Cerebellar cortex (tissue), 1 donor: Measurements from ENCODE around the gene BOK.

ENCODE experiments used
- DNase-seq: peaks from one replicate; pipeline ENCODE4 v3.0.0-alpha.2; 2015; ENCODE audit warnings: low spot score

BOK gene

DNA sequence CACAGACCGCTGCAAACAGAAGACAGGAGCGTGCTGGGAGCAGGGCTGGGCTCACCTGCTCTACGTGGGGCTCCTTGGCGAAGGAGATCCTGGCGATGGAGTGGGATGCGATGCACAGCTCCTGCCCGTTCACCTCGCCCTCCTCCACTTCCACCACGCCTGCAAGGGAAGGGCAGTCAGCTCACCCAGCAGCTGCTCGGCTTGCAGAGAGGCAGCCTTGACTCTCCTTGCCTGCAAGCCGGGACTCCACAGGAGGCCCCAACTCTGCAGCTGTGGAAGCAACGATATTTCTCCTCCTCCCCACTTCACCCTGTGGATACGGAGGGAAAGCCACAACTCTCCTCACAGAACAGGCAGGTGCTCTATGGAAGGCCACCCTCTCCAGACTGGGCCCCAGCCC, 43.3 kb downstream of the BOK start:
- DNase-seq, result no peak

DNA sequence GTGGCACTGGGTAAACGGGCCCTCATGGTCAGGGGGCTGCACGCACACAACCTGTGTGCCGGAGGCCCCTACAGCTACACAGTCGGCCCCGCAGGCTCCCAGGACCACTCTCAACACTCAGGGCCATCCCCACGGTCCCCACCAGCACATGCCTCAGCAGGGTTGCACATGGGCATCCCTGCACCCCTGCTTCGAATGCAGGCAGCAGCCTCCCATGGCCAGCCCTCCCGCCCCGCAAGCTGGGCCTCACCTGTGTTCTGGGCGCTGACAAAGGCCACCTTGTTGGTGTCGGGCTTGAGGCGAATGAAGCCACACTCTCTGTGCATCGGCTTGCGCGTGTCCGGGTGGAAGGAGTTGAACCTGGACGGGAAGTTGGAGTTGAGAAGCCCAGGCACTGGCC, 44.2 kb downstream of the BOK start:
- no peak for DNase-seq

DNA sequence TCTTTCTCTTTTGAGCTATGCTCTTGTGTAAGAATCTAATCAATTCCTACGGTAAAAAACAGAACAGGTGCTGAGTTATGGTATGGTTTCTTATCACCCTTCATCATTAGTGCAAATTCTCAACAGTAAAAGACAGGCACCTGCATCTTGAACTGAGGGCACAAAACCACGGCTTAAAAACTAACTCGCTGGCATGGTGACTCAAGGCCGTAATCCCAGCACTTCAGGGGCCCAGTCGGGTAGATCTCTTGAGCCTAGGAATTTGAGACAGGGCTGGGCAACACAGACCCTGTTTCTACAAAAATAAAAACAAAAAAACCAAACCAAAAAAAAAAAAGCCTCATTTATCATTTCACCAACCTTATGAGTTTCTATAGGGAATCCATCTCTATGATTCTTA, 45.1 kb downstream of the BOK start:
- no peak for DNase-seq

DNA sequence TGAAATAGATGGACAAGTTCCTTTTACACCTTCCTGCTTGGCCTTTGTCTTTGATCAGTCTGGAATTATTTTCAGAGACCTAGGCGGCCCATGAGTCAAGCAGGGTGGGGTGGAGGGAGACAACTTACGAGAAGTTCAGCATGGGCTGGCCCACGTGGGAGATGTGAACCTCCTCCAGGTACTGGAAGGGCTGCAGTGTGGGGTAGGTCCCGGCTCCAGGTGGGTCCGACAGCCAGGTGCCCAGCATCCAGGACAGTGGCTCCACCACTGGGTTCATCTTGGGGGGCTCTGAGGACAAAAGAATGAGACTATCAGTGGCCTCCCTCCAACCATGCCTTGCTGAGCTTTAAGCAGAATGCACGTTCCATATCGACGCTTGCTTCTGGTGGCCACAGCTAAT, 47.6 kb downstream of the BOK start:
- no peak for DNase-seq

DNA sequence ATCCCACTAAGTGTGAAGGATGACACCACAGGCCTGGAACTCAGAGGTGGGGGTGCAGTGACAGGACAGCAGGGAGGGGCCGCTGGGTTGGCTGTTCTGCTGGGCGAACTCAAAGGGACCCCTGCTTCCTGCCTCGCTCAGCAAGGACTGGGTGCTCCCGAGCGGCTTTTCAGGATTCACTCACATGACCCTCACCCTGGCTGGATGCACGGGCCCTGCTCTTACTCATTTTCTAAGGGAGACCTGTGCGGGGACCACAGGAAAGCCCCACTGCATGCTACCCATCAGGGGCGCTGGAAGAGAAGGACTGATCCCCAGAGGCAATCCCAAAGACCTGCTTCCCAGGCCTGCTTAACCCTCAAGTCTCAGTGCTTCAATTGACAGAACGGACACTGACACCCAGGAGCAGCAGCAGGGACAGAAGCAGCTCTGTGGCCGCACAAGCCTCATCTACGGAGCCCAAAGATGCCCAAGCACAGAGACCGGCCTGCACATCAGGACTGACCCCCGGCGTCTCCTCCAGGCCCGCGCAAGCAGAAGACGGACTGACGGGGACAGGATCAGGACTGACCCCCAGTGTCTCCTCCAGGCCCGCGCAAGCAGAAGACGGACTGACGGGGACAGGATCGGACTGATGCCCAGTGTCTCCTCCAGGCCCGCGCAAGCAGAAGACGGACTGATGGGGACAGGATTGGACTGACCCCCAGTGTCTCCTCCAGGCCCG, 48.8 kb downstream of the BOK start:
- no peak for DNase-seq

DNA sequence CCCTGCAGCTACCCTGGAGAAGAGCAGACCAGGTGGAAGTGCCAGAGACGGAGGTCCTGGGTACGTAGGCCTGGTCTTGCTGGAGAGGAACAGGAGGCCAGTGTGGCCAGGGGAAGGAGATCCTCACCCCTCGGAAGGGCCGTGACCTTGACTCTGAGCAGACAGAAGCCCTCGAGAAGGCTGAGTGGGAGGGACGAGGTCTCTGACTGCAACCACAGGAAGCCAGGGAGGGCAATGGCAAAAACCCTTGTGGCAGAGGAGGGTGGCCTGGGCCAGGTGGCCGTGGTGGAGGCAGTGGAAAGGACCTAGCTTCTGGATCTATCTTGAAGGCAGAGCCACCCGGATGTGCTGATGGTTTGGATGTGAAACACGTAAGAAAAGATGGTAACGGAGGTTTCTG, 50.3 kb downstream of the BOK start:
- no peak for DNase-seq

DNA sequence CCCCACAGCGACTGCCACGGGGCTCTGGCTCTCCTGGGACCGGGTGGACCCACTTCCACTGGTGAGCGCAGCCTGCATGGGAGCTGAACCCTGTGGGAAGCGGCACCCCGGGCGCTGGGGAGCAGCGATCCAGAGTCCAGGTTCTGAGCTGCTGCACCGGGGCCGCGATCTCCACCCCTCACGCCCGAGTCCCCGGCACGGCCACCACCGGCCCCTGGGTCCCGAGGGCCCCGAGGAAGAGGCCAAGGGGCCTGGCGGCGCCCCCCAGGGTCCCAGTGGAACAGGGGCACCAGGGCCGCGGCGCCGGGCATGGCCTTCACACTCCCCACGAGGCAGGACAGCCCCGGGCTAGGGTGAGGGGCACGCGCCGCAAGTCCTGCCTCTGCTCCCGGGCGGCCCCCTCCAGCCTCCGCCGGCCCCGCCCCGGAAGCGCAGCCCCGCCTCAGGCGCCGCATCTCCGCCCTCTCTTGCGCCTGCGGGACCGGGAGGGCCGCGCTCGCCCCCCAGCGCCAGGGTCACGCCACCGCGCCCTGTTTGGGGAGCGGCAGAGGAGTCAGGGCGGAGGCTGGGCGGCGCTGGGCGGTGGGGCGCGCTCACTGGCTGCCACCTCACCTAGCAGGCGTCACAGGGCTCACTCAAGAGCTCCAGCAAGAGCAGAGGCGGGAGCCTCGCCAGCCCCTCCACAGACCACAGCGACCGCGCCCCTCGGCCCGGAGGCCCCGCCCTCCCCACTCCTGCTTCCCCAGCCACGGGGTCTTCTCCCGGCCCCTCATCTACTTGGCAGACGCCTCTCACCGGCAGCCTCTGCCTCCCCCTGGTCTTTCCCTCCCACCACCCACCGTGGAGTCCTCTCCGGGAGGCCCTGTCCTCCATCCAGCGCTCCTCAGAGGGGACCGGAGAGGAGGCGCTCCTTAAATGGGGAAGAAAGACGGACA, 51.6 kb downstream of the BOK start:
- DNase-seq, result peak; percentile 57

DNA sequence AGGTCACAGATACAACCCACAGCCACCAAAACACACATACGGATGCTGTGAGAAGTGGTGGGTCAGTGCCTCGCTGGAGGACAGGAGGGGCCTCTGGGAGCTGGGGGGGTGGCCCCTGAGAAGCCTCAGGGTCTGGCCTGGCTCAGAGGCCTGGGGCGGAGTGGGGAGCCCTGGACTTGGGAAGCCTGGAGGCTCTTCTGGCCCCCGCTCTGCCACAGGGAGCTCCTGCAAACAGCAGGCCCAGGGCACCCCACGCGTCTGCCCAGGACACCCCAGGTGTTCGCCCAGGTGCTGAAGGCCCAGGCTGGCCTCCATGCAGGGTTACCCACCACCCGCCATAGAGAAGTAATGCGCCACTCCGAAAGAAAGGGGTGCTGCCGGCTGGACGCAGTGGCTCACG, 52.5 kb downstream of the BOK start:
- DNase-seq, result no peak

DNA sequence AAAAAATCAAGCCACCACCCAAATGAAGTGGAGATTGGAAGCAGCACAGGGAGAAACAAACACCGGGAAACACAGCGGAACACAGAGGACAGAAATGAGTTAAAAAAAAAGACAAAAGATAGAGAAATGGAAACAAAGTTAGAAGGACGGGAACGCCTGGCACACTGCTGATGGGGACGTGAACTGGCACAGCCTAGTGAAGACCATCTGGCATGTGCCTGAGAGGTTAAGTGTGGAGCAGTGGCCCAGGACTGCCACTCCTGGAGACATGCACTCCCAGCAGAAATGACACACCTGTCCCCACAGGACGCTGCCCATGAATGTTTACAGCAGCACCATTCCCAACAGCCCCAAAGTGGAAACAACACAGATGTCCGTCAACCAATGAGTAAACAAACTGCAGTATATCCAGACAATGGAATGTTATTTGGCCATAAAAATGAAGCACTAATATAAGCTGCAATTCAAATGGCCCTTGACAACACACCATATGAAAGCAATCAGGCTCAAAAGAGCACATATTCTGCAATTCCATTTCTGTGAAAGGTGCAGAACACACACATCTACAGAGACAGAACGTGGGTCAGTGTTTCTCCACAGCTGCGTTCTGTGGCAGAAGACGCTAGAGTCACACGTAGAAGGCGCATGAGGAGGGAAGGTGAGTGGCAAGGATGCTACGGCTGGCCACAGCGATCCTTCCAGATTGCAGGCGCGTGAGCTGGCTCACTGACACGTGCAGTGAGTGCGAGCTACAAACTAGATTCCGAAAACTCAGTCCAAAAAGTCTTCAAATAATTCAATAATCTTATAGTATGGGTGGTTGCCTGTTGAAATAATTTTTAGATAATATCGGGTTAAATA, 53.8 kb downstream of the BOK start:
- peak; percentile 39 for DNase-seq

DNA sequence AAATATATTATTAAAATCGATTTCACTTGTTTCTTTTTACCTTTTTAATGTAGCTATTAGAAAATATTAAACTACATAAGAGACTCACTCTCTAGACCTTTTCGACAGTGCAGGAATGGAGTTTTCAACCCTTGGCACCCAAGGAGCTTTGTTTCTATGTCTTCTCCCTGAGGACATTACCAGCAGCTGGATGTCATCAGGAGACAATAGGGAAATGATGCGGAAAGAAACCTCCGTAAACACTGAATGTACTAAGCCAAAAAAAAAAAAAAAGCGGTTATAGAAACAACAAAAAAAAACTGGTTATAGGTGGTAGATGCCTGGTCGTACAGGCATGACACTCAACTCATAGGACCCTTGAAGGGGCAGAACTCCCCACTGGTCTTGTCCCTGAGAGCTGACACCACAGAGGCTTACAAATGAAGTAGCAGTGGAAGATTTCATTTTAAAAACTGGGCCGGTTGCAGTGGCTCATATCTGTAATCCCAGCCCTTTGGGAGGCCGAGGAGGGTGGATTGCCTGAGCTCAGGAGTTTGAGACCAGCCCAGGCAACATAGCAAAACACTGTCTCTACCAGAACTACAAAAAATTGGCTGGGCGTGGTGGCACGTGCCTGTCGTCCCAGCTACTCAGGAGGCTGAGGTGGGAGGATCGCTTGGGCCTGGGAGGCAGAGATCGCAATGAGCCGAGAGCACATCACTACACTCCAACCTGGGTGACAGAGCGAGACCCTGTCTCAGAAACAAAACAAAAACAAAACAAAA, 54.7 kb downstream of the BOK start:
- DNase-seq, result no peak

DNA sequence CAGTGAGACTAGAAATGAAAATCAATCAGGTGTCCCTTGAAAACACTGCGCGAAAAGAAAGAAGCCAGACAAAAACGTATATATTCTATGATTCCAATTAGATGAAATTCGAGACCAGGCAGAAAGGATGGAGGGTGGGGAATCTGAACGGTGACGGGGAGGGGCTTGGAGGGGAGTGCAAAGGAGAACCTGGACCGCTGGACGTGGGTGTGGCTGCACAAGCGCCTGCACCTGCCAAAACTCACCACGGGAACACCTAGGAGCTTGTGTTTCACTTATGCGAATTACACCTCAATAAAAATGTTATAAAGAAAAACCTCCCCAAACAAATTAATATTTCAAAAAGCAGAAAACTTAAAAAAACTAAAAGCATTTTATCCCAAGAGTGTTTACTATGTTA, 56.5 kb downstream of the BOK start:
- DNase-seq, result no peak

DNA sequence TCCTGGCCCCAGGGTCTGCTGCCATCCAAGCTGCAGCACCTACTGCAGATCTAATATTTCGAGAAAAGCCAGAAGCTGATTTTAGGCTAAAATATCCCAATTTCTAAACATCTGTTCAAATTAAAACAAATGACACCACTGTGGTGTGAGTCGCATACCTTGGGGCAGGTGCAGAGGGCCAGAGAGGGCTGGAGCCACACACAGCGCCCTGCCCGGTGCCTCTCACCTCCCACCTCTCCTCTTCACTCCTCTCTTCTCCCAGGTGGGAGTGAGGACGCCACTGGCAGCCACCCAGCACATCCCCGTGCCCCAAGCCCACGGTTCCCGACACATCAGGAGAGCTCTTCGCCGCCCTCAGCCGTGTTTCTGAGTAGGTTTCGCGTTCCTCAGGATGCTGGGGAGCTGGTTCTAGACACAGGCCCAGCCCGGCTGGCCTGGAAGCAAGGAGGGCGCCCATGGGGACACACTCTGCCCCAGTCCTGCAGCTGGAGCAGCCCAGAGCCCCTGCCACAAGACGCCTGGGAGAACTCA, 57.0 kb downstream of the BOK start:
- DNase-seq, result no peak

DNA sequence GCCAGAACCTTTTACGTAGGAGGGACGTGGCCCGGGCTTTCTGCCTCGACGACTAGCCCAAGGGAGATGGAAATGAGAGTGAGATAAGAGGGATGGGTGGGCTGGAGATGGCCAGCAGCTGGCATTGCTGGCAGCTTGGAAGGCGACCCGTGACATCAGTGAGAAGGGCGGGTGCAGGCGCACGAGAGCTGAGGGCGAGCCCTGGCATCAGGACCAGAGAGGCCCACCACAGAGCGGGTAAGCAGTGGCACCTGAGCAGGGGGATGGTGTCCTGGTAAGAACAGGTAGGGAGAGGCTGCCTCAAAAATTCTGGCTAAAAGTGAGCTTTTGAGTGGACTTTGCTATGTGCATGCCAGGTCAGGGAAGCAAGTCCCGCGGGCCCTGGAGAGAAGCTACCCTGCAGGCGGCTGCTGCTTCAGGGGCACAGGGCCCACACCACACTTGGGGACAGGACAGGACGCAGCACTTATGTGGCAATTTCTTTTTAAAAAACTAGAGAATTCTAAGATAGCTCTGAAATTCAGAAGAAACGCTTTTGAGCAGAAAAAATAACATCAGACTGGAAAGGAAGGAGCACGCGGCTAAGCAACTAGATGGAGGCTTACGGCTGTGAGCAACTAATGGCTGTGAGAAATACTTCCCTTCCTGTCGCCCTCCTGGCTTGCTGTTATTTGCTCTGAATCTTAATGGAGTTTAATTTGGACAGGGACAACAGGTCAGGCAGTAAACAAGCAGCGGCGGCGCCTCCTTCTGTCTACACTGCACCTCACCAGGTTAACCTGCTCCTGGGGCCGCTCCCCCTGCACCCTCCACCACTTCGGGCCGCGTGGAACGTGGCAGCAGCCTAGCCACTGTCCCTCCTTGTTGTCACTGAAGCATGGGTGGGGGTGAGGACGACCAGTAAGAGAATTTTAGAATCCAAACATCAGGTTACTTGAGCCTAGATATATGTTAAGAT, 57.9 kb downstream of the BOK start:
- no peak for DNase-seq

DNA sequence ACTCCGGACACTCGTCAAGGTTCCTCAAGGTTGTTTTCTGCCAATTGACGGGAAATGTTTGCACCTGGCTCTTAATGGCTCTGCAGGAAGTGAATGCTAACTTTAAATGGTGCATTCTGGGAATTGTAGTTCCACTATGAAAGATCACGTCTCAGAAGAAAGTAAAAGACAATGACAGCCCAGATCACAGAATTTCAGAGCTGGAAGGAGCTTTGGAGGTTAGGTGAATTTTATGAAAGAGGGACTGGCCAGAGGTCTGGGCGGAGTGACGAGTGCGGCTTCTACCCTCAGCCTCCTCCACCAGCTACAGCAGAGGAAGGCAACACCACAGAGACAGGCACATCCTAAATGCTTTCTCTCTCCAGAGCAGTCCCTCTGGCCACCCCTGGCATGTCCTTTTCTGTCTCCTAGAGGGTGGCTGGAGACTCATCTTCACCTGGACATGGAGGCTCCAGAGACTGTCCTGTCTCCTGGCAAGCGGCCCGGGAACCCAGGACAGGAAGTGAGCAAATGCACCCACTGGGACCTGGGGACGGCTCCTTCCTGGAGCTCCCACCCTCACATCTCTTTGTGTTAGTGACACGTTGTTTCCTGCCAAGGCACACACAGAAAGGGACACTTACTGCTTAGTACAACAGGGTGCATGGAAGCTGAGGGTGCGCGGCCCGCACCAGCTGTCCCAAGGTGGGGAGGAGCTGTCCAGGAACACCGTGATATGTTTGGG, 59.0 kb downstream of the BOK start:
- DNase-seq, result peak; percentile 83

DNA sequence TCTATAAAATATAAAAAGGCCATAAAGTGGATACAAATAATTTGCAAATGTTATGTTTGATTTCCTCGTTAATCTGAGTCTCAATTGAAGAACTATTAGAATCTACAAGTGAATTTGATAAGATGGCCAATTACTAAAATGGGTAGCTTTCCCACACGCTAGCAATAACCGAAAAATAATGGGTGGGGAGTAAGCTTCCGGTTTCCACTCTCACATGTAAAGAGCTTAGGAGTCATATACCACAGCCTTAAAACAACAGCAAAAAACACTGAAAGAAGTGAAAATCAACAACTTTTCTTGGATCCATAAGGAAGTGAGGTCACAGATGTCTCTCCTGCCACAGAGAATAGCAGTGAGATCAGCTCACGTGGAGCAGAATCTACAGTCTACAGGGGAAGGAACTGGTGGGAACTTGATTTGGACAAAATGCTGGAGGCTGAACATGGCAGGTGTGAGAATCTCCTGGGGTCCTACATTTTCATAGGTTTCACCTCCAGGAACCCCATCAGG, 59.8 kb downstream of the BOK start:
- no peak for DNase-seq

DNA sequence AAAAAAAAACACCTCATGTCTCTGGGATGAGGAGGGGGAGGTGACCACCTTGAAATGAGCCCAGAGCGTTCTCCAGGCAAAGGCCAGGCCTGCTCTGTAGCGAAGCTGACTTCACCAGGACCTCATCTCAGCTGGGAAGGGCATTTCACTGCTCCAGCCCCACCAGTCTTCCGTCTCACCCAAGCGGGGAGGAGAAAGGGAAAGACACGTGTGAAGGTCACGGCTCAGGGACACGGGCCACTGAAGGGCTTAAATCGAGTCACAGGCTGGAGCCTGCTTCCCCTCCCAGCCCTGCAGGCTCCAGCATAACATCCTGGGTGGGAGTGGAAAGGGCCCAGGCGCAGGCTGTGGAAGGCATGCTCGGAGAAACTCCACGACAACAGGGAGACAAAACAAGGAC, 60.3 kb downstream of the BOK start:
- no peak for DNase-seq

DNA sequence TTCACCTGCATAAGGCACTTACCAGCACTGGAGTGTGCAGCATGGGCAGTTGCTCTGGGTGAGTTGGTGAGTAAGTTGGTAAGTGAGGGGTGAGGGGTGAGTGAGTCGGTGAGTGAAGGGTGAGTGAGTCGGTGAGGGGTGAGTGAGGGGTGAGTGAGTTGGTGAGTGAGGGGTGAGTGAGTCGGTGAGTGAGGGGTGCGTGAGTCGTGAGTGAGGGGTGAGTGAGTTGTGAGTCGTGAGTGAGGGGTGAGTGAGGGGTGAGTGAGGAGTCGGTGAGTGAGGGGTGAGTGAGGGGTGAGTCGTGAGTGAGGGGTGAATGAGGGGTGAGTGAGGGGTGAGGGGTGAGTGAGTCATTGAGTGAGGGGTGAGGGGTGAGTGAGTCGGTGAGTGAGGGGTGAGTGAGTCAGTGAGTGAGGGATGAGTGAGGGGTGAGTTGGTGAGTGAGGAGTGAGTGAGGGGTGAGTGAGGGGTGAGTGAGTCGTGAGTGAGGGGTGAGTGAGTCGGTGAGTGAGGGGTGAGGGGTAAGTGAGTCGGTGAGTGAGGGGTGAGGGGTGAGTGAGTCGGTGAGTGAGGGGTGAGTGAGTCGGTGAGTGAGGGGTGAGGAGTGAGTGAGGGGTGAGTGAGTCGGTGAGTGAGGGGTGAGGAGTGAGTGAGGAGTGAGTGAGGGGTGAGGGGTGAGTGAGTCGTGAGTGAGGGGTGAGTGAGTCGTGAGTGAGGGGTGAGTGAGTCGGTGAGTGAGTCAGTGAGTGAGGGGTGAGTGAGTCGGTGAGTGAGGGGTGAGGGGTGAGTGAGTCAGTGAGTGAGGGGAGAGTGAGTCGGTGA, 61.3 kb downstream of the BOK start:
- DNase-seq, result no peak

DNA sequence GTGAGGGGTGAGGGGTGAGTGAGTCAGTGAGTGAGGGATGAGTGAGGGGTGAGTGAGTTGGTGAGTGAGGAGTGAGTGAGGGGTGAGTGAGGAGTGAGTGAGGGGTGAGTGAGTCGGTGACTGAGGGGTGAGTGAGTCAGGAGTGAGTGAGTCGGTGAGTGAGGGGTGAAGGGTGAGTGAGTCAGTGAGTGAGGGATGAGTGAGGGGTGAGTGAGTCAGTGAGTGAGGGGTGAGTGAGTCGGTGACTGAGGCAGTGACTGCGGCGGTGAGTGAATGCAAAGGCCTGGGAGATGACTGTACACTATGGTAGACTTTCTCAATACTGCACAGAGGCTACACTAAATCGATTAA, 61.8 kb downstream of the BOK start:
- DNase-seq, result no peak
